Hematopoietic multipotent progenitor cell (in vitro differentiated cells): ENCODE measurements around the gene TRAPPC6A. TPM values are rescaled to one million over a fixed set of nuclear protein-coding genes. Genes with fewer than 3 reads are reported as not detected.
A peak's percentile ranks its signal among the peaks of the same experiment; 100 is the strongest.

Experiments
- DNase-seq, 3 donors: peaks; one replicate each; pipeline ENCODE4 v3.0.0-alpha.2; 2011 to 2015; ENCODE audit warnings: low read depth in 2 of 3, low spot score in 2 of 3
- total RNA-seq: library from RNA; depleted of rRNA; stranded (reverse); fragments of >200 nt; gene quantifications from one replicate; pipeline ENCODE4 v1.2.3, GENCODE V29; 2012

Gene TRAPPC6A
- total RNA-seq, 1 donor = 61.9 TPM

- DNase-seq = no peak
These were observed 44.4 kb downstream of the TRAPPC6A start for GRCh38 chr19:45133661-45134060.

GRCh38 chr19:45130888-45131615 is 47.0 kb downstream of the TRAPPC6A start:
- DNase-seq = no peak

GRCh38 chr19:45130236-45130635 is 47.8 kb downstream of the TRAPPC6A start:
- DNase-seq = no peak

- no peak for DNase-seq
These were observed 49.2 kb downstream of the TRAPPC6A start for GRCh38 chr19:45128806-45129205.

- no peak for DNase-seq
These were observed 49.9 kb downstream of the TRAPPC6A start for GRCh38 chr19:45128146-45128545.

- DNase-seq = no peak
These were observed 51.4 kb downstream of the TRAPPC6A start for GRCh38 chr19:45126654-45127053.

GRCh38 chr19:45125975-45126493 is 52.0 kb downstream of the TRAPPC6A start:
- DNase-seq = peak; percentile 28 to 73 (median 56)

- no peak for DNase-seq
These were observed 52.7 kb downstream of the TRAPPC6A start for GRCh38 chr19:45125360-45125759.

GRCh38 chr19:45124021-45124420 is 54.0 kb downstream of the TRAPPC6A start:
- no peak for DNase-seq

GRCh38 chr19:45123440-45123850 is 54.6 kb downstream of the TRAPPC6A start:
- no peak for DNase-seq

- no peak for DNase-seq
These were observed 55.2 kb downstream of the TRAPPC6A start for GRCh38 chr19:45122832-45123231.

GRCh38 chr19:45121827-45122345 is 56.2 kb downstream of the TRAPPC6A start:
- no peak for DNase-seq

GRCh38 chr19:45119582-45119981 is 58.5 kb downstream of the TRAPPC6A start:
- DNase-seq = no peak

- DNase-seq = peak in 2 of 3 donors; percentile 37 to 73
These were observed 59.3 kb downstream of the TRAPPC6A start for GRCh38 chr19:45118591-45119355.

- DNase-seq = no peak
These were observed 59.9 kb downstream of the TRAPPC6A start for GRCh38 chr19:45118106-45118505.

GRCh38 chr19:45117671-45118070 is 60.4 kb downstream of the TRAPPC6A start:
- DNase-seq = no peak

- DNase-seq = peak in 2 of 3 donors; percentile 63 to 89
These were observed 60.9 kb downstream of the TRAPPC6A start for GRCh38 chr19:45117167-45117594.

- DNase-seq = no peak
These were observed 62.0 kb downstream of the TRAPPC6A start for GRCh38 chr19:45115809-45116615.

- no peak for DNase-seq
These were observed 63.9 kb downstream of the TRAPPC6A start for GRCh38 chr19:45114116-45114515.

GRCh38 chr19:45113628-45114027 is 64.4 kb downstream of the TRAPPC6A start:
- DNase-seq = no peak
